B cell (primary cell): ENCODE measurements around the gene ZP3. TPM values are rescaled to one million over a fixed set of nuclear protein-coding genes. Genes with fewer than 3 reads are reported as not detected.
"Not testable (repeated sequence)": the region's sequence is repeated elsewhere in the genome, so short reads cannot be mapped to it uniquely, and the experiment has no call there.

Experiments
- ATAC-seq: fragments of 200-7000 bp; cut with Tn5 transposase; one replicate; pipeline ENCODE4 v1.10.0; 2021; ENCODE audit warnings: low read depth, mild to moderate bottlenecking, moderate number of reproducible peaks, moderate library complexity
- CTCF ChIA-PET: fragments of 350-600 bp; sonication (Branson Sonifier 250); formaldehyde crosslinking; loops from one replicate; lab custom pipeline; 2021; ENCODE audit warnings: antibody characterized with exemption, inconsistent platforms; lab: Charles Lee
- POLR2A ChIA-PET: fragments of 350-600 bp; sonication (Branson Sonifier 250); formaldehyde crosslinking; loops from one replicate; lab custom pipeline; 2021; ENCODE audit warnings: antibody characterized with exemption; lab: Charles Lee
- DNase-seq: peaks from one replicate; pipeline ENCODE4 v3.0.0; 2013
- H2AFZ ChIP-seq: 2 replicates; pipeline ENCODE4 v1.6.1; 2012; ENCODE audit warnings: mild to moderate bottlenecking, low read depth, low read length; ENCODE audit not compliant: insufficient read depth, poor library complexity, severe bottlenecking
- H3K27ac ChIP-seq, 2 donors: 1 replicate in 1 of 2; 2 replicates in 1 of 2; pipeline ENCODE4 v1.5.1; 2012 to 2013; ENCODE audit warnings: low read length in 2 of 2, mild to moderate bottlenecking in 2 of 2, moderate library complexity in 1 of 2
- H3K27me3 ChIP-seq, 4 experiments: fragments of 200-600 bp in 1 of 4; sonication (generic) in 1 of 4; replicated peaks in 1 of 4; 1 replicate in 2 of 4; 2 replicates in 2 of 4; pipeline versions ENCODE4 v1.6.1 to v1.7.0; 2013 to 2016; ENCODE audit warnings: low read length in 3 of 4, mild to moderate bottlenecking in 2 of 4, mixed read lengths in 1 of 4, moderate library complexity in 1 of 4; ENCODE audit not compliant: insufficient read depth in 4 of 4, control insufficient read depth in 3 of 4; ENCODE audit errors: control extremely low read depth in 1 of 4
- H3K36me3 ChIP-seq, 2 experiments: replicated peaks in 1 of 2; 1 replicate in 1 of 2; 2 replicates in 1 of 2; pipeline versions ENCODE4 v1.6.1 to v1.7.1; 2013; ENCODE audit warnings: low read length in 1 of 2; ENCODE audit not compliant: insufficient read depth in 2 of 2, control insufficient read depth in 1 of 2; ENCODE audit errors: control extremely low read depth in 1 of 2, extremely low read depth in 1 of 2
- H3K4me1 ChIP-seq, 2 donors: fragments of 200-600 bp in 1 of 2; sonication (generic) in 1 of 2; 1 replicate in 1 of 2; 2 replicates in 1 of 2; pipeline versions ENCODE4 v1.5.1 to v1.6.1; 2013 to 2017; ENCODE audit warnings: low read length in 2 of 2; ENCODE audit not compliant: control insufficient read depth in 2 of 2, insufficient read depth in 2 of 2
- H3K4me2 ChIP-seq: replicated peaks from 2 replicates; pipeline ENCODE3; 2012; ENCODE audit warnings: mild to moderate bottlenecking, low read depth, low read length; ENCODE audit not compliant: poor library complexity, severe bottlenecking
- H3K4me3 ChIP-seq, 5 experiments: fragments of 200-600 bp in 1 of 5; sonication (generic) in 1 of 5; 1 replicate in 3 of 5; 2 replicates in 2 of 5; pipeline versions ENCODE4 v1.5.1 to v1.7.0; 2011 to 2016; ENCODE audit warnings: low read length in 4 of 5, mild to moderate bottlenecking in 4 of 5, low read depth in 2 of 5, control low read depth in 1 of 5, moderate library complexity in 1 of 5; ENCODE audit not compliant: insufficient read depth in 1 of 5; ENCODE audit errors: control extremely low read depth in 1 of 5, extremely low read depth in 1 of 5
- H3K79me2 ChIP-seq: fragments of 200-600 bp; sonication (generic); one replicate; pipeline ENCODE4 v1.6.0; 2016; ENCODE audit warnings: low read length; ENCODE audit not compliant: control insufficient read depth, insufficient read depth
- H3K9ac ChIP-seq: fragments of 200-600 bp; sonication (generic); 2 replicates; pipeline ENCODE4 v1.6.1; 2017; ENCODE audit warnings: mild to moderate bottlenecking, low read length, moderate library complexity
- H3K9me3 ChIP-seq, 3 donors: one replicate each; pipeline versions ENCODE4 v1.6.1 to v1.7.1; 2013; ENCODE audit warnings: low read length in 2 of 3; ENCODE audit not compliant: control insufficient read depth in 2 of 3, insufficient read depth in 1 of 3; ENCODE audit errors: control extremely low read depth in 1 of 3
- H4K20me1 ChIP-seq: 2 replicates; pipeline ENCODE4 v1.6.0; 2012; ENCODE audit warnings: mild to moderate bottlenecking, low read length; ENCODE audit not compliant: insufficient read depth, control insufficient read depth, poor library complexity, severe bottlenecking
- H3K27ac Mint-ChIP-seq: one replicate; pipeline ENCODE4 v1.8.0; 2021; ENCODE audit warnings: mixed read lengths
- H3K27me3 Mint-ChIP-seq: one replicate; pipeline ENCODE4 v1.8.0; 2021; ENCODE audit warnings: mixed read lengths
- H3K4me1 Mint-ChIP-seq: one replicate; pipeline ENCODE4 v1.8.0; 2021; ENCODE audit warnings: mixed read lengths
- H3K4me3 Mint-ChIP-seq: one replicate; pipeline ENCODE4 v1.8.0; 2021; ENCODE audit warnings: mixed read lengths
- H3K9me3 Mint-ChIP-seq: one replicate; pipeline ENCODE4 v1.8.0; 2022; ENCODE audit warnings: mixed read lengths; ENCODE audit not compliant: insufficient read depth
- WGBS: methylation state at CpG from one replicate; pipeline ENCODE4 v1.1.5; 2013; ENCODE audit warnings: missing lambda C conversion rate; ENCODE audit not compliant: insufficient coverage; 5-methylcytosine and 5-hydroxymethylcytosine counted together
- intact Hi-C: fragments of 100-400 bp; cut with micrococcal nuclease; formaldehyde crosslinking; loops from one replicate; pipeline ENCODE4 v1.10.0; 2022
- polyA plus RNA-seq: library from polyadenylated mRNA; depleted of rRNA; stranded (reverse); fragments of >200 nt; gene quantifications from 2 replicates; pipeline ENCODE4 v1.2.3, GENCODE V29; 2012
- total RNA-seq, 2 donors: library from RNA; stranded (reverse); fragments of 120-200 nt in 1 of 2; gene quantifications; 1 replicate in 1 of 2; 2 replicates in 1 of 2; pipeline versions ENCODE4 v1.2.3 to v1.2.4, GENCODE V29; 2013 to 2022

ZP3 gene
- total and polyA plus RNA-seq, 2 donors (not counting 1 experiment from before 2014, with no cell fraction given): 0.64 to 4.4 TPM

DNA sequence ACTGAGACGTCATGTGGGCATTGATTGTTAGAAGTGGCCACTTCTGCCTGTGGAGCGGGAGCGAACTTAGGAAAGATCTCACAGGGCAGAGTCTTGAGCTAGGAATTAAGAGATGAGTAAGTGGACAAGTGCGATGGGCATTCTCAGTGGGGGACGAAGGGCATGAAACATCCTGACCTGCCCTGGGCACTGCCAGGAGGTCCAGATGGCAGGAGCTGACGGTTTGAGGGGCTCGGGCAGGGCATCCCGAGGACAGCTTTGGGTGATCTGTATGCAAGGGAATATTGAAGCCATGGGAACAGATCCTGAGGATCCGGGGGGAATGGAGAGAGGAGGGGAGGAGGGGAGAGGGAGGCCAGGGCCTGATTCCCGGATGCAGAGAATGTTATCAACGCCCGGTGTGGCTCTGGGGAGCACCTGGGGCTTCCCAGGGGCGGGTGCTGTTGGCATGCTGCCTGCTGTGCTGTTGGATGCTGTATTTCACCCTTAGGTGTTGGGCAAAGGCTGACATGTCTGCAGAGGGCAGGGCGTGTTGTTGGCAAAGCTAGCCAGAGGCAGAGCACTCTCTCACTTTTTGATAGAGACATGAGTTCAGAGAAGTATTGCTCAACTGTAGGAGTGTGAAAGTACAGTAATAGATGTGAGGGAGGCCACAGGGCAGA is 43.1 kb downstream of the ZP3 start:
- POLR2A ChIA-PET, intact Hi-C loops, H3K36me3 ChIP-seq, H3K4me1 ChIP-seq, DNase-seq, H3K27ac ChIP-seq, H2AFZ ChIP-seq, H3K9me3 Mint-ChIP-seq, H3K4me3 Mint-ChIP-seq, H3K27ac Mint-ChIP-seq, H3K27me3 ChIP-seq, H4K20me1 ChIP-seq, H3K4me2 ChIP-seq, H3K9me3 ChIP-seq, H3K79me2 ChIP-seq, H3K27me3 Mint-ChIP-seq, H3K4me3 ChIP-seq, CTCF ChIA-PET, H3K4me1 Mint-ChIP-seq, H3K9ac ChIP-seq: not testable (repeated sequence)
- WGBS: 92% methylated on average over 9 of the region's 14 CpGs
- ATAC-seq: peak; percentile 24

GRCh38 chr7:76471556-76472221 is 46.9 kb downstream of the ZP3 start:
- H4K20me1 ChIP-seq, H3K4me1 ChIP-seq, H3K4me3 Mint-ChIP-seq, H3K4me3 ChIP-seq, H2AFZ ChIP-seq, H3K4me1 Mint-ChIP-seq, H3K36me3 ChIP-seq, POLR2A ChIA-PET, intact Hi-C loops, H3K27ac ChIP-seq, H3K4me2 ChIP-seq, H3K9ac ChIP-seq, CTCF ChIA-PET, H3K27me3 ChIP-seq, DNase-seq, H3K9me3 ChIP-seq, ATAC-seq, H3K9me3 Mint-ChIP-seq, H3K27me3 Mint-ChIP-seq, H3K79me2 ChIP-seq, H3K27ac Mint-ChIP-seq: not testable (repeated sequence)
- WGBS: 89% methylated on average over 6 of the region's 10 CpGs

DNA sequence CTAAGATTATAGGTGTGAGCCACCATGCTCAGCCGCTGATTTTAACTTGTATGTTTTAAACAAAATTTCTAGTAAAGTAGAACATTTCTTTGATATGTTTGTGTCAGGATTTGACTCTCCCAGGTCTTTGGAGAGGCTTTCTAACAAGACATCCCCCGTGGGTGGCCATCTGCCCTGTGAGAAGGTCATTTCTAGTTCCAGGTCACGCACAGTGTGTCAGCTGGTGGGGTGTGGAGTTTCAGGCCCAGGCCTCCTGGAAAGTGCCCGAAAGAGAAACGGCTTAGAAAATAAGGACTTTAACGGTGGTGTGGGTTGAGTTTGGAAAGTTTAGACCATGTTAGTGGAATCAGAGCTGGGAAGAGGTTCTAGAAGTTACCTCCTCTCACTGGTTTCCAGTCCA is 48.3 kb downstream of the ZP3 start:
- H2AFZ ChIP-seq, H3K27ac Mint-ChIP-seq, intact Hi-C loops, H3K9ac ChIP-seq, H3K4me1 ChIP-seq, DNase-seq, H3K27me3 Mint-ChIP-seq, H3K9me3 ChIP-seq, H3K79me2 ChIP-seq, H3K4me3 Mint-ChIP-seq, H3K36me3 ChIP-seq, H3K27ac ChIP-seq, H3K9me3 Mint-ChIP-seq, H3K4me3 ChIP-seq, H3K27me3 ChIP-seq, POLR2A ChIA-PET, H3K4me2 ChIP-seq, CTCF ChIA-PET, ATAC-seq, H3K4me1 Mint-ChIP-seq, H4K20me1 ChIP-seq: not testable (repeated sequence)
- WGBS: no CpG with 5 or more reads among the region's 6 CpGs

DNA sequence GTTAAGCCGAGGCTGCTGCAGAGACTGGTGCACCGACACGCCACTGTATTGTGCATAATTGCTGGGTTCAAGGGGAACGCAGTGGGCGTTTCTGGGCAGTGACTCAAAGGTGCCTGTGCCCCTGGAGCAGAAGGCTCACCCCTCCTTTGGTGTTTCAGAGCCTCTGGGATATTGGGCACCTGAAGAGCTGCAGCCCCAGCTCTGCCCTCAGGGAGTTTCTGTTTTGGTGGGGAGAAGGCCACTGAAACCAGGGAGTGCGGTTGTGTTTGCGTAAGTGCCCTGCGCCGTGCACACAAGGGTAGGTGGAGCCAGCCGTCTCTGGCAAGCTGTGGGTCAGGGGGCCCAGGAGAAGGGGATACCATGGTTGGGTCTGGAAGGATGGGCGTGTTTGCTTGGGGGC is 51.5 kb downstream of the ZP3 start:
- intact Hi-C loops, H3K36me3 ChIP-seq, H3K9ac ChIP-seq, H3K27ac Mint-ChIP-seq, H3K27me3 ChIP-seq, H3K4me3 ChIP-seq, H4K20me1 ChIP-seq, H3K79me2 ChIP-seq, H3K9me3 Mint-ChIP-seq, H3K4me2 ChIP-seq, DNase-seq, H3K4me1 ChIP-seq, POLR2A ChIA-PET, CTCF ChIA-PET, H2AFZ ChIP-seq, ATAC-seq, H3K27ac ChIP-seq, H3K9me3 ChIP-seq, H3K4me3 Mint-ChIP-seq, H3K4me1 Mint-ChIP-seq, H3K27me3 Mint-ChIP-seq: not testable (repeated sequence)
- no CpG with 5 or more reads among the region's 11 CpGs for WGBS
